Left cardiac atrium (tissue), 2 donors: ENCODE data around the gene CCDC112. TPM values are rescaled to one million over a fixed set of nuclear protein-coding genes. Genes with fewer than 3 reads are reported as not detected.

Experiments
- total RNA-seq, 2 donors: library from RNA; stranded (reverse); fragmentation: NEBNext Ultra II Directional; extraction: Animal tissue kit (Norgen Biotek cat#: 25700); gene quantifications; one replicate each; pipeline ENCODE4 v1.2.1, GENCODE V29; 2021
- donor health status: DM: no; HTN: yes; CAD: no; lungs with severe emphysema.
- donor health status: DM: yes; HTN: yes; CAD: no.

CCDC112 gene
- total RNA-seq, 2 donors from 2014 or later: 3.0 to 4.1 TPM

Other genes starting within 250 kb of the CCDC112 start
- under 1 TPM; 0.71 to 0.80 TPM for gene TRIM36, start 126.7 kb downstream of the CCDC112 start, total RNA-seq
- 10 to 100 TPM; 23.0 to 32.3 TPM for gene PGGT1B, start 33.8 kb downstream of the CCDC112 start, total RNA-seq
- gene FEM1C, start 248.1 kb upstream of the CCDC112 start, total RNA-seq: 10 to 100 TPM; 23.2 to 31.0 TPM